Heart left ventricle (tissue), 16 donors: ENCODE measurements around the gene NMNAT3. TPM values are rescaled to one million over a fixed set of nuclear protein-coding genes. Genes with fewer than 3 reads are reported as not detected.
A peak's percentile ranks its signal among the peaks of the same experiment; 100 is the strongest.

ENCODE experiments used
- ATAC-seq, 4 donors: fragments of 200-7000 bp; cut with Tn5 transposase; one replicate each; pipeline ENCODE4 v1.9.1; 2020 to 2022; ENCODE audit warnings: moderate library complexity in 4 of 4, mild to moderate bottlenecking in 3 of 4, moderate number of reproducible peaks in 1 of 4
- DNase-seq, 5 donors: peaks; one replicate each; pipeline ENCODE4 v3.0.0-alpha.2; 2020
- H3K27ac ChIP-seq, 12 donors: fragments of 200-600 bp; sonication (generic) in 4 of 12; one replicate each; pipeline versions ENCODE4 v1.5.0 to v1.8.0; 2016 to 2022; ENCODE audit warnings: mild to moderate bottlenecking in 2 of 12
- H3K27me3 ChIP-seq, 9 donors: fragments of 200-600 bp; sonication (generic) in 2 of 9; one replicate each; pipeline versions ENCODE4 v1.5.1 to v1.8.0; 2016 to 2022; ENCODE audit warnings: mild to moderate bottlenecking in 3 of 9
- H3K36me3 ChIP-seq, 9 donors: fragments of 200-600 bp; sonication (generic) in 2 of 9; one replicate each; pipeline versions ENCODE4 v1.5.0 to v1.8.0; 2018 to 2022; ENCODE audit warnings: mild to moderate bottlenecking in 2 of 9
- H3K4me1 ChIP-seq, 12 donors: fragments of 200-600 bp; sonication (generic) in 4 of 12; one replicate each; pipeline versions ENCODE4 v1.5.0 to v1.8.0; 2016 to 2022; ENCODE audit warnings: mild to moderate bottlenecking in 3 of 12
- H3K4me3 ChIP-seq, 12 donors: fragments of 200-600 bp; sonication (generic) in 4 of 12; one replicate each; pipeline versions ENCODE4 v1.5.0 to v1.8.0; 2017 to 2022; ENCODE audit warnings: mild to moderate bottlenecking in 9 of 12, moderate library complexity in 4 of 12
- H3K9me3 ChIP-seq, 12 donors: fragments of 200-600 bp; sonication (generic) in 4 of 12; one replicate each; pipeline versions ENCODE4 v1.5.0 to v1.8.0; 2016 to 2022; ENCODE audit warnings: mild to moderate bottlenecking in 1 of 12
- POLR2A ChIP-seq, 2 donors: fragments of 450-650 bp; IDR thresholded peaks; one replicate each; pipeline ENCODE4 v1.6.1; 2017; ENCODE audit warnings: antibody characterized with exemption in 2 of 2, mild to moderate bottlenecking in 2 of 2, moderate library complexity in 2 of 2
- WGBS, 4 donors: extraction: QIAGEN DNeasy Blood & Tissue Kit in 2 of 4; methylation state at CpG; one replicate each; pipeline versions ENCODE4 v1.1.5 to v1.1.7; 2013 to 2018; 5-methylcytosine and 5-hydroxymethylcytosine counted together
- intact Hi-C, 10 donors: fragments of 100-400 bp; cut with DNase I; formaldehyde crosslinking; loops; one replicate each; pipeline versions ENCODE4 v1.11.1 to v1.14.2; 2022
- polyA plus RNA-seq, 2 donors: library from polyadenylated mRNA; stranded (reverse); fragments of 200-250 nt; gene quantifications; one replicate each; pipeline ENCODE4 v1.2.3, GENCODE V29; 2013
- total RNA-seq, 9 donors: library from RNA; depleted of rRNA in 2 of 9; stranded (reverse); fragments of >200 nt in 2 of 9; fragmentation: NEBNext Ultra II Directional in 3 of 9; extraction: Animal tissue kit (Norgen Biotek cat#: 25700) in 3 of 9; gene quantifications; one replicate each; pipeline versions ENCODE4 v1.1.0 to v1.2.4, GENCODE V29; 2016 to 2023
- TF ChIP-seq, protein P1 (sequence below), 12 donors: fragments of 200-600 bp; sonication (generic) in 4 of 12; IDR thresholded peaks; one replicate each; pipeline versions ENCODE4 v1.5.0 to v1.8.0; 2018 to 2022; ENCODE audit warnings: antibody characterized with exemption in 12 of 12, mild to moderate bottlenecking in 5 of 12
- donor health status: ischemic (EF 13 %, LVEDD 7.1; RV severe dilation, severe dysfunction).
- donor health status: healthy with polysubstance abuse.
- donor health status: DM: no; HTN: yes; CAD: no.
- donor health status: DM: no; HTN: no; CAD: no.
- donor health status: ischemic (EF 25% LVEDD 6.9; RV normal size, moderate dysfunction).
- donor health status: ischemic (EF 25% LVEDD 5.7; RV mildly dilated, moderate dysfunction).
- donor health status: healthy.
- donor health status: DM: yes; HTN: yes; CAD: no.
- donor health status: ischemic (EF 35%, LVEDD 5.7; RV mildly dilated, moderate dysfunction).
- donor health status: nonischemic (EF 11% LVEDD 7.7; RV severe dilation, severe dysfunction).
- donor health status: DM: yes; HTN: yes; CAD: no.
- donor health status: PGD.
- donor health status: ischemic (EF 29% LVEDD 5.4; RV normal size, mild dysfunction).
- donor health status: nonischemic (EF 23%, LVEDD 6.1; RV moderate dilation, normal function).

Gene NMNAT3
- total and polyA plus RNA-seq, 11 donors: 6.5 to 15.4 (median 11.0) TPM

DNA sequence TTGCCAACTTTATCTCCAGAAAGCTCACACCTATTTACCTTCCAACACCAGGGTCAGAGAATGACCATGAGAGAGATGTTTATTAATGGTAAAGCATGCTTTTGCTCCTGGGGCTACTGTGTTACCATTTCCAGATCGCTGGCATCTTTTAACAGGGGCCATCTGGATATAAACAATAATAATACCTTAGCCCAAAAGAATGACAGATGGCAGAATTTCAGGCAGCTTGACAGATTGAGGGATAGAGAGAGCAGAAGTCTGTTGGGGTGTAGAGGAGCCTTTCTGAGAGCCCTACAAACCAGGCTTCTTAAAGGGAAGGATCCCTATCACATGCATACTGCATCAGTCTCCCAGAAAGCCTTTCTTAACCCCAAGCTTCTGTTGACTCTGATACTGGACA, 156.0 kb downstream of the NMNAT3 start:
- peaks cover 0 to 10% (median 0%) of the 10 kb centered on the region in 9 donors for H3K36me3 ChIP-seq
- TF ChIP-seq, protein P1, sequence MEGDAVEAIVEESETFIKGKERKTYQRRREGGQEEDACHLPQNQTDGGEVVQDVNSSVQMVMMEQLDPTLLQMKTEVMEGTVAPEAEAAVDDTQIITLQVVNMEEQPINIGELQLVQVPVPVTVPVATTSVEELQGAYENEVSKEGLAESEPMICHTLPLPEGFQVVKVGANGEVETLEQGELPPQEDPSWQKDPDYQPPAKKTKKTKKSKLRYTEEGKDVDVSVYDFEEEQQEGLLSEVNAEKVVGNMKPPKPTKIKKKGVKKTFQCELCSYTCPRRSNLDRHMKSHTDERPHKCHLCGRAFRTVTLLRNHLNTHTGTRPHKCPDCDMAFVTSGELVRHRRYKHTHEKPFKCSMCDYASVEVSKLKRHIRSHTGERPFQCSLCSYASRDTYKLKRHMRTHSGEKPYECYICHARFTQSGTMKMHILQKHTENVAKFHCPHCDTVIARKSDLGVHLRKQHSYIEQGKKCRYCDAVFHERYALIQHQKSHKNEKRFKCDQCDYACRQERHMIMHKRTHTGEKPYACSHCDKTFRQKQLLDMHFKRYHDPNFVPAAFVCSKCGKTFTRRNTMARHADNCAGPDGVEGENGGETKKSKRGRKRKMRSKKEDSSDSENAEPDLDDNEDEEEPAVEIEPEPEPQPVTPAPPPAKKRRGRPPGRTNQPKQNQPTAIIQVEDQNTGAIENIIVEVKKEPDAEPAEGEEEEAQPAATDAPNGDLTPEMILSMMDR (IDR thresholded peaks at IDR 0.05): no peak
- TF ChIP-seq POLR2A (IDR thresholded peaks at IDR 0.05): no peak
- no peak for DNase-seq
- no peak for ATAC-seq
- no peaks in the 10 kb centered on the region for H3K27me3 ChIP-seq
- no peak overlapping the region for H3K4me3 ChIP-seq
- intact Hi-C loops: loop anchor here in 2 of 10 donors (5.0 kb wide), 1 partner anchor 40 kb away; no protein-coding TSS in a partner anchor
- peaks cover 0 to 15% (median 0%) of the 10 kb centered on the region in 12 donors for H3K4me1 ChIP-seq
- H3K27ac ChIP-seq: no peak overlapping the region
- 95 to 100% (median 97%) methylated on average over 1 of the region's 1 CpG for WGBS, 4 donors
- no peaks in the 10 kb centered on the region for H3K9me3 ChIP-seq

DNA sequence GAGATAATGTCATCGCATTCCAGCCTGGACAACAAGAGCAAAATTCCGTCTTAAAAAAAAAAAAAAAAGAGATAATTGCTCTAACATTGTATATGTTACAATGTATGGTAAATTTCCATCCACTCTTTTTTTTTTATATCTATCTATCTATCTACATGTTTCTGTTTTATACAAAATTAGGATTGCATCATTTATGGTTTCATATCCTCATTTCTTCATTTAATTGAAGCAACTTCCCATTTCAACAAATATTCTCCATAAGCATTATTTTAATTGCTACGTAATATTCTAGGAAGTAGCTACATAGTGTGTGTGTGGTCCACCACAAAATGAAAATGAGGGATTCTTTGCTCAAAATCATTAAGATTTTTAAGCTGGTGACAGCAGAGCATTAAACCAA, 156.6 kb downstream of the NMNAT3 start:
- H3K36me3 ChIP-seq: peaks cover 0 to 13% (median 0%) of the 10 kb centered on the region in 9 donors
- WGBS, 4 donors: 92 to 95% (median 94%) methylated on average over 3 of the region's 3 CpGs
- H3K27me3 ChIP-seq: no peaks in the 10 kb centered on the region
- no peak for TF ChIP-seq POLR2A (IDR thresholded peaks at IDR 0.05)
- TF ChIP-seq, protein P1 (IDR thresholded peaks at IDR 0.05): no peak
- no peak overlapping the region for H3K4me3 ChIP-seq
- H3K27ac ChIP-seq: peak overlapping the region in 1 of 12 donors; percentile 16
- intact Hi-C loops: loop anchor here in 2 of 10 donors (5.0 kb wide), 1 partner anchor 41 kb away; no protein-coding TSS in a partner anchor
- DNase-seq (no peak), ATAC-seq (peak in 1 of 4 donors; percentile 16)
- peaks cover 0 to 15% (median 0%) of the 10 kb centered on the region in 12 donors for H3K4me1 ChIP-seq
- H3K9me3 ChIP-seq: no peaks in the 10 kb centered on the region

DNA sequence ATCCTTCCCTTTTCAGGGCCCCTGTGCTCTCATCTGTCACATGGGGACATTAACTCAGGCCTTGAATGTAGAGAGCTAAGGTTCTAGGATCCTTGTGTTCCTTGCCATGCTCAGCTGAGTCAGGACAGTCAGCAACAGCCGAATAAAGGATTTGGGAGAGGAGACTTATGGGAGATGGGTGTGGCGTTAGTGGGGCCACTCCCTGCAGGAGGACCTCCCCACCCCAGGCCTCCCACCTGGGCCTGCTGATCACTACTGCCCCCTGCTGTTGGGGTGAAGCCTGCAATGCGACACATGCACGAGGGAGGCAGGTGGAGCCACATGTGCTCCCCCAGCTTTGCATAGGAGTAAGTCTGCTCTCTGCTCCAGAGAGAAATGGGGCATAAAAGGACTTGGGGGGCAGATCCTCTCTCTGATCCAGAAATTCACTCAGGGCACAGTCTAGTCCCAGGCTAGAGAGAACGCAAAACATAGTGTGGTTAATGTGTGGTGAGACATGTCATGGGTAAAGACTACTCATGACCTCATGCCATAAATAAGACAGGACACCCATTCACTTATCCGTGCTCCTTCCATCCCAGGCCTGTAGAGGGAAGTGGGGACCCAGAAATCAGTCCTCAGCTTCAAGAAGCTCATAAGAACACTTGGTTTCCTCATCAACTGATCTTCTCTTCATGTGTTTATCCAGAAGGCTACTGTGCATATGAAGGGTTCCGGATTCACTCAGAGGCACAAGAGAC, 157.6 kb downstream of the NMNAT3 start:
- H3K36me3 ChIP-seq: peaks cover 0 to 9% (median 0%) of the 10 kb centered on the region in 9 donors
- DNase-seq: no peak
- no peak overlapping the region for H3K4me3 ChIP-seq
- no peaks in the 10 kb centered on the region for H3K27me3 ChIP-seq
- intact Hi-C loops: loop anchor here in 2 of 10 donors (5.0 kb wide), 1 partner anchor 42 kb away; no protein-coding TSS in a partner anchor
- H3K4me1 ChIP-seq: peaks cover 0 to 15% (median 0%) of the 10 kb centered on the region in 12 donors
- no peak overlapping the region for H3K27ac ChIP-seq
- 83 to 86% (median 84%) methylated on average over 7 of the region's 7 CpGs for WGBS, 4 donors
- H3K9me3 ChIP-seq: no peaks in the 10 kb centered on the region
- TF ChIP-seq, protein P1 (IDR thresholded peaks at IDR 0.05): peak in 8 of 12 donors; percentile 7 to 40 (median 20)
- no peak for TF ChIP-seq POLR2A (IDR thresholded peaks at IDR 0.05)
- ATAC-seq: peak in 3 of 4 donors; percentile 35 to 49 (median 43)
